Activated T-cell treated with anti-CD3 and anti-CD28 coated beads, Interleukin-2, amount 50 U/mL, for 4 hours (primary cell): ENCODE measurements around the gene CCDC18. TPM values are rescaled to one million over a fixed set of nuclear protein-coding genes. Genes with fewer than 3 reads are reported as not detected.
A peak's percentile ranks its signal among the peaks of the same experiment; 100 is the strongest.
"Not testable (repeated sequence)": the region's sequence is repeated elsewhere in the genome, so short reads cannot be mapped to it uniquely, and the experiment has no call there.

Experiments used
- ATAC-seq, 2 donors: fragments of 200-7000 bp; cut with Tn5 transposase; one replicate each; pipeline ENCODE4 v1.10.0; 2021
- DNase-seq: peaks from one replicate; pipeline ENCODE4 v3.0.0-alpha.2; 2020
- H3K27me3 Mint-ChIP-seq: one replicate; pipeline ENCODE4 v1.8.0; 2021; ENCODE audit warnings: low read depth, mixed read lengths
- H3K36me3 Mint-ChIP-seq: one replicate; pipeline ENCODE4 v1.8.0; 2022; ENCODE audit warnings: mixed read lengths; ENCODE audit not compliant: insufficient read depth
- H3K4me1 Mint-ChIP-seq: one replicate; pipeline ENCODE4 v1.8.0; 2021; ENCODE audit warnings: low read depth, mixed read lengths
- H3K4me3 Mint-ChIP-seq: one replicate; pipeline ENCODE4 v1.8.0; 2021; ENCODE audit warnings: mild to moderate bottlenecking, moderate library complexity, mixed read lengths
- H3K9me3 Mint-ChIP-seq: one replicate; pipeline ENCODE4 v1.8.0; 2021; ENCODE audit warnings: mixed read lengths
- total RNA-seq, 3 donors: library from RNA; stranded (reverse); gene quantifications; one replicate each; pipeline ENCODE4 v1.2.1, GENCODE V29; 2021

CCDC18 gene
- total RNA-seq, 3 donors from 2014 or later = 4.6 to 8.3 (median 8.1) TPM

DNA sequence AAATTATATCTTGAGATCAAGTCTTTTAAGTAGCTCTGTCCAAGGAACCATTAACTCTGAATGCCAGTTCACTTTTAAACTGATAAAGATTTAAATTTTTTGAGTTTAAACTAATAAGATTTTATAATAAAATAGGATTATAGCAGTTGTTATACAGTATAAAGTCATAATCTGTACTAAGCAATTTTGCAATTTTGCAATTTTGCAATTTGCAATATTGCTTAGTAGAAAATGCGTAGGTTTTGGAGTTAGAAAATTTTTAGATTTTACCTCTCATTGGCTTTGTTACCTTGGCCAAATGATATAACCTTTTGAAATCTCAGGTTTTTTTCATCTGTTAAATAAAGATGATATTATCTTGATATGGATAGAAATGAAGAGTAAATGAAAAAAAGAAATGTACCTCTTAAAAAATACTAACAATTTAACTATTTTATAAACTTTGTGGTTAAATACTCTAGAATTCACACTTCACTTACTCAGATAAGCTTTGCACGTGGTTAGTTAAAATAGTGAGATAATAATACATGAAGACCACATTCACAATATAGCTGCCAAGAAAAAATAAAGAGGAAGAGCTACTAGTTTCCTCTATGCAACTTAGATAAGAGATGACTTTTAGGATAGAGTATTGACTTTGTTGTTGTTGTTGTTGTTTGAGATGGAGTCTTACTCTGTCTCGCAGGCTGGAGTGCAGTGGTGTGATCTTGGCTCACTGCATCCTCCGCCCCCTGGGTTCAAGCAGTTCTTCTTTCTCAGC lies 13.9 kb downstream of the CCDC18 start:
- Mint-ChIP-seq H3K9me3 (no peaks in the 10 kb centered on the region), H3K4me1 (peaks cover 3% of the 10 kb centered on the region), H3K27me3 (no peaks in the 10 kb centered on the region), H3K36me3 (peaks cover 27% of the 10 kb centered on the region), H3K4me3 (no peak overlapping the region)
- ATAC-seq (no peak), DNase-seq (no peak)

DNA sequence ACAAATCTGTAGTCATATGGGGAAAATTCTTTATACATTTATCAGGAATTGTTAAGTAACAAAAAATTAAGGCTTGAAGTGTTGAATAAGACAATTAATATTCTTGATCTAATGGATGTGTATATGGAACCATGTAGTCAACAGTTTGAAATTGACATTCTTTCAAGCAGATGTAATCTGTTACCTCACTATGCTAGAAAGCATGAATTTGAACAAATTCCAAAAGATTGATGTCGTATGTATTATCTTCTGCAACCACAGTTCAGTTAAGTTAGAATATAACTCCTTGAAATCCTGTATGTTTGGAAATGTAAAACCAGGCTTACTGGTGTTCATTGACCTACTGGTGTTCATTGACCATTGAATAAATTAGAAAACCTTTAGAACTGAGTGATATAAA lies 16.1 kb downstream of the CCDC18 start:
- no peak overlapping the region for H3K4me3 Mint-ChIP-seq
- DNase-seq (no peak), ATAC-seq (no peak)
- H3K27me3 Mint-ChIP-seq = no peaks in the 10 kb centered on the region
- H3K9me3 Mint-ChIP-seq = no peaks in the 10 kb centered on the region
- peaks cover 1% of the 10 kb centered on the region for H3K4me1 Mint-ChIP-seq
- H3K36me3 Mint-ChIP-seq = peaks cover 27% of the 10 kb centered on the region

DNA sequence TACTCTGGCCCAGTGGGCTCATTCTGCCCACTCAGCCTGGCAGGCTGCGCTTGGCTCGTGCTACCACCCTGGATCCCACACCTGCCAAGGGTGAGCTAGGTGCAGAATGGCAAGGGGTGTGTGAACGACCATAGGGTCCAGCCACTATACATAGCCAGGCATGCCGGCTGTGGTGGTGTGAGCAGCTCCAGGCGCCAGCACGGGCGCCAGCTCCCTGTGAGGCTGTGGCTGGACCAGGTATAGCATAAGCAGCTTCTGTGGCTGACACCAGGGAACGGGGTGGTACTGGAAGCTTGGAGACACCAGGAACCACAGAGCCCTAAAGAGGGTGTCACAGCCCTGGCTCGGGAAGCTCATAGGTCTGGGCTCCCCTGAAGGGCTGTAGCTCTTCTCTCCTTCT lies 18.6 kb downstream of the CCDC18 start:
- Mint-ChIP-seq H3K27me3 (no peaks in the 10 kb centered on the region), H3K36me3 (peaks cover 25% of the 10 kb centered on the region), H3K9me3 (no peaks in the 10 kb centered on the region), H3K4me3 (no peak overlapping the region), H3K4me1 (peaks cover 1% of the 10 kb centered on the region)
- no peak for DNase-seq
- ATAC-seq = no peak

DNA sequence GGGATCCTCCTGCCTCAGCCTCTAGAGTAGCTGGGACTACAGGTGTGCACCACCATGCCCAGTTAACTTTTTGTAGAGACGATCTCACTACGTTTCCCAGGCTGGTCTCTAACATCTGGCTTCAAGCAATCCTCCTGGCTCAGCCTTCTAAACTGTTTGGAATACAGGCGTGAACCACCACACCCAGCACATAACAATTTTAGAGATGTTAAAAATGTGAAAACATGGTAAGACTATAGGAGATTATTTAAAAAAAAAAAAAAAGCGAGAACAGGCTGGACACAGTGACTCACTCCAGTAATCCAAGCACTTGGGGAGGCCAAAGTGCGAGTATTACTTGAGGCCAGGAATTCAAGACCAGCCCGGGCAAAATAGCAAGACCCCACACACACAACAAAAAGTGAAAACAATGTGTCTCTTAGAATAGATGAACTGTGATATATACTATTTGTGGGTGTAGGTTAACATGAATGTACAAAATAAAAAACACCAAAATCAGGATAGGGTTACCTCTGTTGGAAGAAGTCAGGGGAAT lies 19.6 kb downstream of the CCDC18 start:
- no peak overlapping the region for H3K4me3 Mint-ChIP-seq
- ATAC-seq (no peak), DNase-seq (no peak)
- peaks cover 22% of the 10 kb centered on the region for H3K36me3 Mint-ChIP-seq
- no peaks in the 10 kb centered on the region for H3K27me3 Mint-ChIP-seq
- no peaks in the 10 kb centered on the region for H3K4me1 Mint-ChIP-seq
- H3K9me3 Mint-ChIP-seq = no peaks in the 10 kb centered on the region

DNA sequence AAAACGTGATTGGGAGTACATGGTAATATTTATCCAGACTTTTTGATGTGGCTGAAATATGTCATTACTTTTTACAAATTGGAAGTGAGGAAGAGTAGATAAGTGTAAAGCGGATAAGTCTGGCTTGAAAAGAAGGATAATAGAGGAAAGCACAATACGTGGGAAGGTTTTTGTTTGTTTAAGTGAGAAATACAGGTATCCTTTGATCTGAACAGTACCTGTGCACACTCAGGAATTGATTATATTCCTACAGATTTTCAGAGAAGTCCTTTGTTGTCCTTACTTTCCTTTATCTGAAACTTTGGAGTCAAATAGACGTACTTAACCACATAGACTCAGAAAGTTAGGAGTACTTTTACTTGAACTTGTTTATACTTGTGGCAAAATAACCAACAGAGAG lies 20.2 kb downstream of the CCDC18 start:
- Mint-ChIP-seq H3K36me3 (peaks cover 18% of the 10 kb centered on the region), H3K4me3 (no peak overlapping the region), H3K9me3 (no peaks in the 10 kb centered on the region), H3K4me1 (no peaks in the 10 kb centered on the region), H3K27me3 (no peaks in the 10 kb centered on the region)
- DNase-seq = no peak
- no peak for ATAC-seq

DNA sequence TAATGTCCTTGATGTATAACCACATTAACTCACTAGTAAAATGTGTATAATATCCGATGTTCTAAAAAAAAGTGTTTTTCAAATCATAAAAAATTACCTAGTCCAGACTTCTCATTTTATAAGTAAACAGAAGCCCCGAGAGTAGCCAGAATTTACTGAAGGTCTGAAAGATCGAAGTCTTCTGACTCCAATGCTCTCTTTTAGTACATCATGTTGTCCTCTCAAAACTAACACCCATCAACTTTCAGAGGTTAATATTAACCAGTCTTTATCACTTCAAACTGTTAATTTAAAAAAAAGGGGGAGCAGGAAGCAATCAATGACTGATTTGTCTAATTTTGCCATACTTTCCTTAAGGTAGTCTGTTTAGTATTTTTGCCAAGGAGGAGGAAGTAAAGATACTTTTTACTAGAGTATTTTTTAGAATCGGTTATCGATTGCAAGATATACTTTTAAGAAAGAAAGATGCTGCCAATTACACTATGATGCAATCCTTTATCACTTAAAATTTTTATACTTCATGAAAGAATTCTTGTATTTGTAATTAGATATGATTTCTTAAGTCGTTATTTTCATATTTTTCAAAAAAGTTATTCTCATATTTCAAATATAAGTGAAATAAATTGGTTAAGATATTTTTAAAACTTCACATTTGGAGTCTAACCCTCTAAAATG lies 25.5 kb downstream of the CCDC18 start:
- peaks cover 12% of the 10 kb centered on the region for H3K36me3 Mint-ChIP-seq
- H3K4me1 Mint-ChIP-seq = no peaks in the 10 kb centered on the region
- no peak for DNase-seq
- H3K4me3 Mint-ChIP-seq = no peak overlapping the region
- H3K9me3 Mint-ChIP-seq = no peaks in the 10 kb centered on the region
- ATAC-seq = no peak
- no peaks in the 10 kb centered on the region for H3K27me3 Mint-ChIP-seq

DNA sequence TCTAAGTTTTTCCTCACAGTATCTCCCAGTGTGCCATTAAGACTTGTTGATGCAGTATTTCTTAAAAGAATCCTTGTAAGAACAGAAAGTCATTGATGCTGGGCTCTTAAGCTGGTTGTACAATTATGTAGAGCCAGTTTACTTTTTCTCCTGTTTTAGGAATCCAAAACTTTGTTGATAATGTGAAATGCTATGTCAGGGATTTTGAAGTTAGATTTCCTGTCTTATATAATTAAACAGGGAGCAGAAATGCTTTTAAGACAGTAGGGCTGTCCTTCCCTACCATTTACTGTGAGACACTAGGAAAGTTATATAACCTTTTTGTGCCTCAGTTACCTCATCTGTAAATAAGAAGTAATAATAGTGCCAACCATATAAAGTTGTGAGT lies 26.0 kb downstream of the CCDC18 start:
- H3K36me3 Mint-ChIP-seq = peaks cover 12% of the 10 kb centered on the region
- DNase-seq (no peak), ATAC-seq (no peak)
- H3K4me1 Mint-ChIP-seq = no peaks in the 10 kb centered on the region
- no peaks in the 10 kb centered on the region for H3K27me3 Mint-ChIP-seq
- no peak overlapping the region for H3K4me3 Mint-ChIP-seq
- H3K9me3 Mint-ChIP-seq = no peaks in the 10 kb centered on the region

DNA sequence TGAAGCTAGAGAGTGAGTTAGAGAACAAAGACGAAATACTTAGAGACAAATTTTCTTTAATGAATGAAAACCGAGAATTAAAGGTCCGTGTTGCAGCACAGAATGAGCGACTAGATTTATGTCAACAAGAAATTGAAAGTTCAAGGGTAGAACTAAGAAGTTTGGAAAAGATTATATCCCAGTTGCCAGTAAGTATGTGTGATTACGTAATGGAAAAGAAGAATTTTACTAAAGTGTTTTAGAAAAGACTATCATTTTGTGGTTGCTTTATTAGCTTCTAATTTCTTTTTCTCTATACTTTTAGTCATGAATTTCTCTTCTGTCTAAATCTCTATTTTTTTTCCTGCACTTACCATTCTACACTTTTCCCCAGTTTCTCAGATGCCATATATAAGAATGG lies 26.7 kb downstream of the CCDC18 start:
- H3K27me3 Mint-ChIP-seq = no peaks in the 10 kb centered on the region
- no peak for ATAC-seq
- DNase-seq = no peak
- no peaks in the 10 kb centered on the region for H3K9me3 Mint-ChIP-seq
- H3K4me1 Mint-ChIP-seq = no peaks in the 10 kb centered on the region
- H3K36me3 Mint-ChIP-seq = peaks cover 12% of the 10 kb centered on the region
- H3K4me3 Mint-ChIP-seq = no peak overlapping the region

DNA sequence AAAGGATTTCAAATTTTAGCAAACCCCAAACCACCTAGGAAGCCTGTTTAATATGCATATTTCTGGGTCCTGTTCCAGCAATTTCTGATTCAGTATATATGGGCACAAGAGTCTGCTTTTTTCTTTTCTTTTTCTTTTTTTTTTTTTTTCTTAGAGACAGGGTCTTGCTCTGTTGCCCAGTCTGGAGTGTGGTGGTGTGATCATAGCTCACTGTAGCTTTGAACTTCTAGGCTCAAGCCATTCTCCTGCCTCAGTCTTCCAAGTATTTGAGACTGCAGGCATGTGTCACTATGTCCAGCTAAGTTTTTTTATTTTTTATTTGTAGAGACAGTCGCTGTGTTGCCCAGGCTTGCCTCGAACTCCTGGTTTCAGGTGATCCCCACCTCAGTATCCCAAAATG lies 34.8 kb downstream of the CCDC18 start:
- ATAC-seq (no peak), DNase-seq (no peak)
- no peak overlapping the region for H3K4me3 Mint-ChIP-seq
- H3K27me3 Mint-ChIP-seq = no peaks in the 10 kb centered on the region
- peaks cover 3% of the 10 kb centered on the region for H3K36me3 Mint-ChIP-seq
- peaks cover 15% of the 10 kb centered on the region for H3K4me1 Mint-ChIP-seq
- H3K9me3 Mint-ChIP-seq = no peaks in the 10 kb centered on the region

DNA sequence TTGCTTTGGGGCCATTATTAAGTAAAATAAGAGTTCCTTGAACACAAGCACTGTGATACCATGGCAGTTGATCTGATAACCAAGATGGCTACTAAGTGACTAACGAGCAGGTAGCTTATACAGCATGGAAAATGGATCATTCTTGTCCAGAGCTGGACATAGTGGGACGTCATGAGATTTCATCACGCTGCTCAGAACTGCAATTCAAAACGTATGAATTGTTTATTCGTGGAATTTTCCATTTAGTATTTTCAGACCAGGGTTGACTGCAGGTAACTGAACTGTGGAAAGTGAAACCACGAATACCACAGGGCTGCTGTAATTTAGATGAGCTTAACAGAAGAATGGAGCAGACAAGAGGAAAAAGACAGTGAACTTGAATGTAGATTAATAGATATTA lies 38.9 kb downstream of the CCDC18 start:
- H3K27me3 Mint-ChIP-seq = no peaks in the 10 kb centered on the region
- ATAC-seq (peak in 1 of 2 donors; percentile 51), DNase-seq (no peak)
- no peaks in the 10 kb centered on the region for H3K9me3 Mint-ChIP-seq
- peaks cover 16% of the 10 kb centered on the region for H3K36me3 Mint-ChIP-seq
- peaks cover 21% of the 10 kb centered on the region for H3K4me1 Mint-ChIP-seq
- H3K4me3 Mint-ChIP-seq = peak overlapping the region; percentile 68

DNA sequence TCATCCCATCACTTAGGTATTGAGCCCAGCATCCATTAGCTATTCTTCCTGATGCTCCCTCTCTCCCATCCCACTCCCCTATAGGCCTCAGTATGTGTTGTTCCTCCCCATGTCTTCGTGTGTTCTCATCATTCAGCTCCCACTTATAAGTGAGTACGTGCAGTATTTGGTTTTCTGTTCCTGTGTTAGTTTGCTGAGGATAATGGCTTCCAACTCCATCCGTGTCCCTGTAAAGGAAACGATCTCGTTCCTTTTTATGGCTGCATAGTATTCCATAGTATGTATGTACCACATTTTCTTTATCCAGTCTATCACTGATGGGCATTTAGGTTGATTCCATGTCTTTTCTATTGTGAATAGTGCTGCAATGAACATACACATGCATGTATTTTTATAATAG lies 40.2 kb downstream of the CCDC18 start:
- not testable (repeated sequence) for H3K9me3 Mint-ChIP-seq, H3K27me3 Mint-ChIP-seq, DNase-seq, H3K4me3 Mint-ChIP-seq, ATAC-seq
- peaks cover 21% of the 10 kb centered on the region for H3K4me1 Mint-ChIP-seq
- peaks cover 16% of the 10 kb centered on the region for H3K36me3 Mint-ChIP-seq

DNA sequence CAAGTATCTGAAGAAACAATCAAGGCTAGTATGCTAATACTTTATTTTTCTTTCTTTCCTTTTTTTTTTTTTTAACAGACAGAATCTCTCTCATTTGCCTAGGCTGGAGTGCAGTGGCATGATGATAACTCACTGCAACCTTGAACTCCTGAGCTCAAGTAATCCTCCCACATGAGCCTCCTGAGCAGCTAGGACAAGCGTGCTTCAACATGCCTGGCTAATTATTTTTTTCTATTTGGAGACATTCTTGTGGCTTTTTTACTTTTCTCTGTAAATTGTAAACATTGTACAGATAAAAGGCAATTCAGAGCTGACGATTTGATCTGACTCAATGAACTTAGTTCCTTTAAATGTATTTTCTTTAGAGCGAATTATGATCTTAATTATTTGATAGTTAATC lies 41.4 kb downstream of the CCDC18 start:
- Mint-ChIP-seq H3K9me3 (no peaks in the 10 kb centered on the region), H3K4me3 (no peak overlapping the region), H3K36me3 (peaks cover 22% of the 10 kb centered on the region), H3K4me1 (peaks cover 21% of the 10 kb centered on the region), H3K27me3 (no peaks in the 10 kb centered on the region)
- no peak for DNase-seq
- ATAC-seq = no peak

DNA sequence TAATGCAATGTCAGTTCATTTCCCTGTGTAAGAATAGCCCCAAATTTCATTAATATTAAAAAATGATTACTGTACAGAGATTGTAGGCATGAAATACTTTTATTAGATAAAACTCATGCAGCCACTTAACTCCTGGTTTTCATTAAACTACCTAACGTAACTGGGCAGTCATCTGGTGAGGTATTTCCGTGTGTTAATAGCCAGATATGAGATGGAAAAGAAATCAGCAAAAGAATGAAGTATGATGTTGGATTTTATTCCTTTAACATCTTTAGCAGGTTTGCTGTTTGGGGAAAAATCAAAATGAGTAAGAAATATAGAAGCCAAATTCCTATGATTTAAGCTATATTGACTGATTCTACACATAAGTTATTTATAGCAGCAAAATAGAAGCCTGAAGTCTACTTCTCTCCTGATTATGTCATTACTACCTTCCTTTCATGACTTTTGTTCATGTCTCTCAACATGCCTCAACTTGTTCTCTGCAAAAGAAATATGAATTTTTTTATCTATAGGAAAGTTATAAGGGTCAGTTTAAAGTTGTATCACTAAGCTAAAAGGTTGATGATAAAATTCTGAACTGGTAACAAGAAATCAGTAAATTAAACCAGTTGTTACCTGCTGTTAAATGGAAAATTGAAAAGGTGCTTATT lies 42.6 kb downstream of the CCDC18 start:
- ATAC-seq (no peak), DNase-seq (no peak)
- Mint-ChIP-seq H3K4me1 (peaks cover 21% of the 10 kb centered on the region), H3K36me3 (peaks cover 18% of the 10 kb centered on the region), H3K27me3 (no peaks in the 10 kb centered on the region), H3K9me3 (no peaks in the 10 kb centered on the region), H3K4me3 (no peak overlapping the region)

DNA sequence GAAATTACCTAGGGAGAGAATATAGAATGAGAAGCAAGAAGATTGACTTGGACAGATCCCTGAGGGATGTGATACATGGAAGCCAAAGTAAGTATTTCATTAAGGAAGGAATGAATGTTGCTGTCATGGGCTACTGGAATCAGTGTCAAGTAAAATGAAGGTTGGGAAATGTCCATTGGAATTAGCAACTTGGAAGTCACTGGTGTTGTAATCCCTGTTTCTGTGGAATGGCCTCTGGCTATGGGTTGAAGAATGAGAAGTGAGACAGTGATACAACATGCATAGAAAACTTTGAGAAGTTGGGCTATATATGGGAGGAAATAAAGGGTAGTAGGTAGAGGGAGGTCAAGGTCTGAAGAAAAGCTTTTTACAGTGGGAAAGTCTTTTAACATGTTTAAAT lies 54.7 kb downstream of the CCDC18 start:
- no peak overlapping the region for H3K4me3 Mint-ChIP-seq
- no peak for DNase-seq
- peaks cover 9% of the 10 kb centered on the region for H3K9me3 Mint-ChIP-seq
- ATAC-seq = no peak
- H3K27me3 Mint-ChIP-seq = no peaks in the 10 kb centered on the region
- H3K36me3 Mint-ChIP-seq = peaks cover 47% of the 10 kb centered on the region
- H3K4me1 Mint-ChIP-seq = no peaks in the 10 kb centered on the region

DNA sequence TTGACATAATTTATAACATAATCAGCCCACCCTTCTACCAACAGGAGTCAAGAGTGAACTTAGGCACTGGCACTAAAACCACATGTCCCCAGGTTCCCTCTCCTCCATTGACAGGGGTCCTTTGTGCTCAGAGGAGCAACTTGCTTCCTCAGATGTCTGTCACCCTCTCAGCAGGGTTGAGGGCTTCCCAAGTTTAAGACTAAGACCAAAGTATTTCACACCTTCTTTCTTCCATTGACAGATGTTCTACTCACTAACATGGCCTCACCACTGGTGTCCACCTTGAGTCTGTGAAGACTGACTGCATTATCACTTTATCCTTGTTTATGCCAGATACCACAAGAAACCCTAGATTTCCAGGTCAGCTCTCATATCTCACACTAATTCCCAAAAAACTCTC lies 56.5 kb downstream of the CCDC18 start:
- H3K36me3 Mint-ChIP-seq = peaks cover 49% of the 10 kb centered on the region
- no peaks in the 10 kb centered on the region for H3K4me1 Mint-ChIP-seq
- ATAC-seq = no peak
- no peaks in the 10 kb centered on the region for H3K27me3 Mint-ChIP-seq
- H3K9me3 Mint-ChIP-seq = peaks cover 3% of the 10 kb centered on the region
- no peak for DNase-seq
- no peak overlapping the region for H3K4me3 Mint-ChIP-seq
